ENCODE data around the gene CIART.
"Not testable (repeated sequence)": the region's sequence is repeated elsewhere in the genome, so short reads cannot be mapped to it uniquely, and the experiment has no call there.

The CIART gene

GRCh38 chr1:150281758-150282557, at the start of gene CIART:
TSS of gene CIART (plus strand) at chr1:150282554. CDS start at chr1:150283268, 714 bp downstream.
- peak; percentile 99 to 100 for DNase-seq

GRCh38 chr1:150232921-150233320, 49.4 kb upstream of the CIART start:
- not testable (repeated sequence) for DNase-seq

- peak; percentile 49 to 56 for DNase-seq
Measured at GRCh38 chr1:150233359-150234308, 48.7 kb upstream of the CIART start.

GRCh38 chr1:150234309-150234565, 48.1 kb upstream of the CIART start:
- DNase-seq = no peak

GRCh38 chr1:150234566-150235293, 47.6 kb upstream of the CIART start:
- peak; percentile 77 to 94 for DNase-seq

- DNase-seq = no peak
Measured at GRCh38 chr1:150235294-150235851, 47.0 kb upstream of the CIART start.

- peak; percentile 99 to 100 for DNase-seq
Measured at GRCh38 chr1:150235852-150236613, 46.3 kb upstream of the CIART start, which contains the start of gene ANP32E. TSS of gene ANP32E (minus strand) at chr1:150236112. CDS start at chr1:150235786, 326 bp downstream.

- no peak for DNase-seq
Measured at GRCh38 chr1:150236614-150237100, 45.7 kb upstream of the CIART start.

GRCh38 chr1:150237176-150237575, 45.2 kb upstream of the CIART start:
- not testable (repeated sequence) for DNase-seq

GRCh38 chr1:150237746-150238145, 44.6 kb upstream of the CIART start:
- no peak for DNase-seq

GRCh38 chr1:150243003-150243402, 39.4 kb upstream of the CIART start:
- DNase-seq = no peak

GRCh38 chr1:150249936-150250335, 32.4 kb upstream of the CIART start:
- DNase-seq = peak in 1 of 2 experiments; percentile 12

GRCh38 chr1:150256198-150256553, 26.2 kb upstream of the CIART start:
- no peak for DNase-seq

- DNase-seq = no peak
Measured at GRCh38 chr1:150256554-150257341, 25.6 kb upstream of the CIART start.

GRCh38 chr1:150257624-150258585, 24.4 kb upstream of the CIART start, which contains the start of gene CA14:
TSS of gene CA14 (plus strand) at chr1:150257774. CDS start at chr1:150258129, 355 bp downstream.
- DNase-seq = no peak

- no peak for DNase-seq
Measured at GRCh38 chr1:150259217-150259616, 23.1 kb upstream of the CIART start.

GRCh38 chr1:150259758-150260669, 22.3 kb upstream of the CIART start:
- DNase-seq = peak; percentile 65 to 78

GRCh38 chr1:150261367-150261766, 21.0 kb upstream of the CIART start:
- no peak for DNase-seq
